GM23338 (cell line): ENCODE results near the gene ATP6V0C. TPM values are rescaled to one million over a fixed set of nuclear protein-coding genes. Genes with fewer than 3 reads are reported as not detected.

Source experiments
- ATAC-seq: fragments of 200-7000 bp; cut with Tn5 transposase; 3 replicates; pipeline ENCODE4 v1.9.1; 2020
- DNase-seq: peaks from one replicate; pipeline ENCODE4 v3.0.0-alpha.2; 2015; ENCODE audit warnings: low spot score
- H2AFZ ChIP-seq: fragments of 200-600 bp; sonication (generic); 2 replicates; pipeline ENCODE4 v1.8.0; 2016; ENCODE audit warnings: antibody characterized with exemption, mild to moderate bottlenecking, moderate library complexity
- H3F3A ChIP-seq: fragments of 200-600 bp; sonication (generic); replicated peaks from 2 replicates; pipeline ENCODE4 v1.8.0; 2017; ENCODE audit warnings: antibody characterized with exemption, mixed run types, low read depth
- H3K27ac ChIP-seq: fragments of 200-600 bp; sonication (generic); 2 replicates; pipeline ENCODE4 v1.6.1; 2016; ENCODE audit warnings: low read depth
- H3K27me3 ChIP-seq: fragments of 200-600 bp; sonication (generic); 2 replicates; pipeline ENCODE4 v1.8.0; 2016; ENCODE audit warnings: mild to moderate bottlenecking, mixed run types, moderate library complexity; ENCODE audit not compliant: insufficient read depth
- H3K36me3 ChIP-seq: fragments of 200-600 bp; sonication (generic); 2 replicates; pipeline ENCODE4 v1.8.0; 2016; ENCODE audit warnings: mild to moderate bottlenecking; ENCODE audit not compliant: insufficient read depth
- H3K4me1 ChIP-seq: fragments of 200-600 bp; sonication (generic); 2 replicates; pipeline ENCODE4 v1.8.0; 2016; ENCODE audit warnings: mild to moderate bottlenecking, moderate library complexity; ENCODE audit not compliant: insufficient read depth
- H3K4me2 ChIP-seq: fragments of 200-600 bp; sonication (generic); 2 replicates; pipeline ENCODE4 v1.7.1; 2017; ENCODE audit warnings: mixed run types
- H3K4me3 ChIP-seq: fragments of 200-600 bp; sonication (generic); 2 replicates; pipeline ENCODE4 v1.6.1; 2016; ENCODE audit warnings: mixed run types
- H3K79me2 ChIP-seq: fragments of 200-600 bp; sonication (generic); replicated peaks from 2 replicates; pipeline ENCODE4 v1.8.0; 2017; ENCODE audit warnings: mild to moderate bottlenecking; ENCODE audit not compliant: insufficient read depth
- H3K9me2 ChIP-seq: fragments of 200-600 bp; sonication (generic); 2 replicates; pipeline ENCODE4 v1.8.0; 2017; ENCODE audit not compliant: insufficient read depth
- H4K20me1 ChIP-seq: fragments of 200-600 bp; sonication (generic); replicated peaks from 2 replicates; pipeline ENCODE4 v1.8.0; 2017; ENCODE audit warnings: mild to moderate bottlenecking; ENCODE audit not compliant: insufficient read depth
- H3K27ac Mint-ChIP-seq: 2 replicates; pipeline ENCODE4 v1.8.0; 2020; ENCODE audit warnings: inconsistent platforms, mild to moderate bottlenecking, moderate library complexity, mixed read lengths
- H3K27me3 Mint-ChIP-seq: 3 replicates; pipeline ENCODE4 v1.8.0; 2022; ENCODE audit warnings: low read depth, mild to moderate bottlenecking, moderate library complexity, mixed read lengths, inconsistent platforms; ENCODE audit not compliant: insufficient read depth, poor library complexity
- H3K36me3 Mint-ChIP-seq: 3 replicates; pipeline ENCODE4 v1.8.0; 2021; ENCODE audit warnings: low read depth, mild to moderate bottlenecking, inconsistent platforms, moderate library complexity, mixed read lengths
- H3K4me1 Mint-ChIP-seq: 3 replicates; pipeline ENCODE4 v1.8.0; 2020; ENCODE audit warnings: mild to moderate bottlenecking, inconsistent platforms, mixed read lengths
- H3K4me3 Mint-ChIP-seq: 3 replicates; pipeline ENCODE4 v1.8.0; 2021; ENCODE audit warnings: moderate library complexity, mild to moderate bottlenecking, inconsistent platforms, mixed read lengths
- H3K9me3 Mint-ChIP-seq: 3 replicates; pipeline ENCODE4 v1.8.0; 2020; ENCODE audit warnings: moderate library complexity, mild to moderate bottlenecking, inconsistent platforms, mixed read lengths
- ETS1 ChIP-seq: IDR thresholded peaks from 2 replicates; pipeline ENCODE4 v1.6.1; 2016; ENCODE audit warnings: antibody characterized with exemption
- NANOG ChIP-seq: IDR thresholded peaks from 2 replicates; pipeline ENCODE4 v1.6.1; 2016; ENCODE audit warnings: antibody characterized with exemption, borderline replicate concordance
- POLR2AphosphoS5 ChIP-seq: IDR thresholded peaks from 2 replicates; pipeline ENCODE4 v1.6.1; 2016; ENCODE audit warnings: antibody characterized with exemption, low read depth
- ZNF114 ChIP-seq: fragments of 250-450 bp; sonication (Bioruptor Pico); IDR thresholded peaks from 2 replicates; pipeline ENCODE4 v1.5.0; 2020; ENCODE audit warnings: mild to moderate bottlenecking, moderate library complexity
- ZNF331 ChIP-seq: fragments of 250-450 bp; sonication (Bioruptor Pico); IDR thresholded peaks from 2 replicates; pipeline ENCODE4 v1.5.0; 2020; ENCODE audit warnings: low read depth, mild to moderate bottlenecking, moderate library complexity
- ZNF462 ChIP-seq: fragments of 250-450 bp; sonication (Bioruptor Pico); IDR thresholded peaks from 2 replicates; pipeline ENCODE4 v1.5.0; 2020; ENCODE audit warnings: mild to moderate bottlenecking, moderate library complexity
- polyA plus RNA-seq: library from polyadenylated mRNA; unstranded; fragments of >200 nt; fragmentation: Nextera tagmentation; extraction: Ambion mirVana; gene quantifications from 2 replicates; pipeline ENCODE4 v1.2.1, GENCODE V29; 2016
- total RNA-seq: library from RNA; depleted of rRNA; stranded (reverse); fragments of >200 nt; shearing (Covaris generic); gene quantifications from 2 replicates; pipeline ENCODE4 v1.2.3, GENCODE V29; 2014

ATP6V0C gene
- total and polyA plus RNA-seq, 2 experiments from 2014 or later = 98.2 to 162 TPM

- Mint-ChIP-seq H3K27ac (no peak overlapping the region), H3K36me3 (peaks cover 26% of the 10 kb centered on the region)
- TF ChIP-seq ZNF114 (no peak), NANOG (no peak), POLR2AphosphoS5 (no peak), ETS1 (no peak), ZNF462 (CRISPR knock-in tag) (no peak), ZNF331 (CRISPR knock-in tag) (no peak)
Measured at GRCh38 chr16:2526135-2526534, 12.4 kb downstream of the ATP6V0C start.

More at GRCh38 chr16:2526135-2526534, 12.4 kb downstream of the ATP6V0C start:
- no peak overlapping the region for H3K4me3 ChIP-seq
- H3K9me2 ChIP-seq = no peaks in the 10 kb centered on the region
- Mint-ChIP-seq H3K9me3 (no peaks in the 10 kb centered on the region), H3K4me3 (no peak overlapping the region; the same call in 2 of the 3 replicates), H3K27me3 (peaks cover 5% of the 10 kb centered on the region), H3K4me1 (peaks cover 10% of the 10 kb centered on the region)
- no peak overlapping the region for H3K27ac ChIP-seq
- H3K79me2 ChIP-seq = peaks cover 11% of the 10 kb centered on the region
- no peak for DNase-seq
- H3K36me3 ChIP-seq = no peaks in the 10 kb centered on the region; the same call in 1 of the 2 replicates
- peaks cover 14% of the 10 kb centered on the region; the same call in 1 of the 2 replicates for H3F3A ChIP-seq
- H2AFZ ChIP-seq = no peak overlapping the region
- no peak for ATAC-seq
- H3K4me2 ChIP-seq = no peak overlapping the region
- H3K27me3 ChIP-seq = no peaks in the 10 kb centered on the region
- H4K20me1 ChIP-seq = peaks cover 5% of the 10 kb centered on the region; the same call in 1 of the 2 replicates
- H3K4me1 ChIP-seq = peaks cover 5% of the 10 kb centered on the region
